NCI-H128 (cell line): Measurements from ENCODE around the gene DIAPH3.

Source experiments
- DNase-seq: peaks from one replicate; lab custom pipeline; 2025; ENCODE audit not compliant: unreplicated experiment; lab: John Stamatoyannopoulos, UW

DIAPH3 gene

GRCh38 chr13:59877933-59878332 lies 285.8 kb downstream of the DIAPH3 start:
- no peak for DNase-seq

- DNase-seq, result no peak
Measured at GRCh38 chr13:59874973-59875372, 288.8 kb downstream of the DIAPH3 start.

DNA sequence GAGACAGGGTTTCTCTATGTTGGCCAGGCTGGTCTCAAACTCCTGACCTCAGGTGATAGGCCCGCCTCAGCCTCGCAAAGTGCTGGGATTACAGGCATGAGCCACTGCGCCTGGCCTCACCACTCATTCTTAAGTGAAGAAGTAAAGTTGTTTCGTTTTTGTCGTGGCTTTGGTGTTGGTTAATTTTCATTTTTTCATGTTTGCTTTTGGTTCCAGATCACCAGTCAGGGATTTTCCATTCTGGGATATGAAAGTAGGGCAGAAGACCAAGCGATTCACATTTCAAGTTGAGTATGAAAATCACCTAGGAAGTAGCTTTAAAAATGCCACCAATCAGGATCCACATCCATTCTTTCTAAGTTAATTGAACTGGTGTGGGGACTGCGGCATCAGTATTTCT lies 289.9 kb downstream of the DIAPH3 start:
- no peak for DNase-seq

DNA sequence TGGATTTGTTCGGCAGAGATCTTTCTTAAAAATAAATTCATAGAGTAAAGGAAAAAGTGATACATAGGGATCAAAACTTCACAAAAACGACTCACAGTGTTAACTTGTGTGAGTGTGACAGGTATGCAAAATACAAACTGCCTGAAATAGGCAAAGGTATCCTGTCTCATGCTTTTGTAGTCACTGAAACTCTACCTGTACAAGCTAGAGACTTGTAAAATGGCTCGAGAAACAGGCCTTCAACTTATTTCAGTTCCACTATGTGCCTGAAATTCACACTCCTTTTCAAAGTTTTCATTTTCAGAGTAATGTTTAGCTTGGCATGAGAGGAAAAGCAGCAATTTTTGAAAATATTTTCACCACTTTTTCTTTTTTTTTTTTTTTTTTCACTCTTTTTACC lies 290.4 kb downstream of the DIAPH3 start:
- no peak for DNase-seq

DNA sequence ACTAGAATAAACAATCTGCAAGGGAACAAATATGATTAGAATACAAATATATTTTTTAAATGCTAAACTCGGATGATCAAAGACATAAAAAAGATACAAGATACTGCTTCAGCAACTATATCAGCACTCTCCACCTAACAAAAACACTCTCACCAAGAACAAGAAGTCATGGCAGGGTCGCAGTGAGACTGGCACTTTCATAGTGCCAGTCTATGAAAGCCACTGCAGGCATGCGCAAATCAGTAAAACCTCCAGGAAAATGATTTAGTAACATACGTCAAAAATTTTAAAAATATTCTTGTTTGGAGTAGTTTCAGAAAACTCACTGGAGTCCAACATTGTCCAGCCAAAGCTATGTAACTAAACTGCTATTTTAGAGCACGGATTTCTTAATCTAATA lies 295.9 kb downstream of the DIAPH3 start:
- no peak for DNase-seq

GRCh38 chr13:59865398-59865797 lies 298.3 kb downstream of the DIAPH3 start:
- no peak for DNase-seq

DNA sequence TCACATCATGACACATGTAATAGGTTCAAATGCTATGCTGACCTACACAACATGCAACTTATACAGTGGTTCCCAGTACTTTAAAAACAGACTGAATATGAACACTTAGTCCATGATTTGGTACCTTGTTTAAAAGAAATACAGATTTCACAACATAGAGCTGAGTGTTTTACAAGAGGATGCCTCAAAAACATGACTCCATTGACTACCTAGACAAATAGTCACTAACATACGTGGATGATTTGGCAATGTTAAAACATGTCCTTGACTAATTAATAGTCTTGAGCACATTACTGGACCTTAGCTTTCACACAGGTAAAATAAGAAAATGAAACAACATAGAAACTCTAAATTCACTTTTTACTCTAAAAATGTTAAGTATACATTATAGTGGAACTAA lies 300.1 kb downstream of the DIAPH3 start:
- DNase-seq, result no peak

DNA sequence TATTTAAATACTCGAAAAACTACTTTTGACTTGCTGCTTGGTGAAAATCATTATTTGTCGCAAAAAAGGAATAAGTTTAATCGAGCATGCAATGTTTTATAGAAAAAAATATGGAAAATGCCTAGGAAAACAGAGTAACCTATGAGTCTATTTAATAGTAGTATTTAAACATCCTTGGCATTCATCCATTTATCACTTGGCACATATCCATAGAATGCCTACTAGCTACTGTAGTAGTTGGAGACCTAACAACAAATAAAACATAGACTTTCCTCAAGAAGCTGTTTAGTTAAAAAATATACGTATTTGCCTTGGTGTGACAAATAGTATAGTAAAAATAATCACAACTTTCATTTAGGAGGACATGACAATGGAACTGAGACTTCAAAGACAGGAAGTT lies 302.1 kb downstream of the DIAPH3 start:
- no peak for DNase-seq

DNA sequence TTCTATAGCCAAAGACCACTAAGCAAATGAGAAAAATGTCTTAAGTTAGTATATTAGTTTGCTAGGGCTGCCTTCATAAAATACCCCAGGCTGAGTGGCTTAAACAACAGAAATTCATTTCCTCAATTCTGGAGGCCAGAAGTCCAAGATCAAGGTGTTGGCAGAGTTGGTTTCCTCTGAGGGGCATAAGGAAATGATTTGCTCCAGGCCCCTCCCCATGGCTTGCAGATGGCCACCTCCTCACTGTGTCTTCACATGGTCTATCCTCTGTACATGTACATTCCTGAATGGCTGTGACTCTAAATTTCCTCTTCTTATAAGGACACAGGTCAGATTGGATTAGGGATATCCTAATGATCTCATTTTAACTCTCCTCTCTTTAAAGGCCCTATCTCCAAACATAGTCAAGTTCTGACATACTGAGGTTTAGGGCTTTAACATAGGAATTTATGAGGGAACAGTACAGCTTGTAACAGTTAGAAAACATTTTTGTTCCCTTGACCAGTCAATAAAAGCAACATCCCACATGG lies 307.4 kb downstream of the DIAPH3 start:
- no peak for DNase-seq

DNA sequence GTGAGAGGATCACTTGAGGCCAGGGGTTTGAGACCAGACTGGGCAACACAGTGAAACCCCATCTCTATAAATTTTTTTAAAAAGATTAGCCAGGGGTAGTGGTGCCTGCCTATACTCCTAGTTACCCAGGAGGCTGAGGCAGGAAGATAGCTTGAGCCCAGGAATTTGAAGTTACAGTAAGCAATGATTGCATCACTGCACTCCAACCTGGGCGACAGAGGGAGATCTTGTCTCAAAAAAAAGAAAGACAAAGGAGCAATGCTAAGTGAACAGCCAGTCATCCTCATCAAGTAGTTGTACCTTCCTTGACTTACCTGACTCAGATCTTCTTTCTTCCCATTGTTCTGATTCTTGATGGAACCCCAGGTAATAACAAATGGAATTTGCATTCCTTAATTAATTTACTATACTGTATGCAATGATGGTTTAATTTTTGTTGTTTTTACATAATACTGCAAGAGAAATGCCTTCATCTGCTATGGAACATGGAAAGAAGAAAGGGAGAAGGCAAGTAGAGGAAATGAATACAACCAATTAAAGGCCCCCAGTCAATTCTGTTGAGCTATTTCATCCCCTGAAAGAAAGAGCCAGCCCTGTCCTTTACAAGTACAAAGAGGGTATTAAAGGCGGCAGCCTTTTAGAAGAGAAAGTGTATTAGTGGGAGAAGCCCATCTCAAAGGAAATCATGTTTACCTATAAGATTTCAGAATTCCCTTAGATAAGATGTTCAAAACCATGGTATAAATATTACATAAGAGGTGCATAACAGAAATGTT lies 316.7 kb downstream of the DIAPH3 start:
- no peak for DNase-seq

- DNase-seq, result no peak
Measured at GRCh38 chr13:59843040-59843439, 320.7 kb downstream of the DIAPH3 start.

DNA sequence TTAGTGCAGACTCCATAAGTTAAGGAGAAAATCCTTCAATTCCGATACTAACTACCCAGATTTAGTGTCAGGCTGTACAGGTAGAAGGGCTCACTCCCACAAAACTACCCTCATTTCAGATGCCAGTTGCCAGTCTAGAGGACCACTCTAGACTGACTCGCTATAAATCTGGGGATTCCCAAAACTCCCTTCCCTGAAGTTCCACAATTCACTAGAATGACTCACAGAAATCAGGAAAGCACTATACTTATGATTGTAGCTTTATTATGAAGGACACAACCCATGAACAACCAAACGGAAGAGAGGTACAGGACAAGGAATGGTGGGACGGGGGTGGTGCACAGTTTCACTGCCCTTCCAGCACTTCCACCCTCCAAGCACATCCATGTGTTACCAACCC lies 321.2 kb downstream of the DIAPH3 start:
- DNase-seq, result no peak

DNA sequence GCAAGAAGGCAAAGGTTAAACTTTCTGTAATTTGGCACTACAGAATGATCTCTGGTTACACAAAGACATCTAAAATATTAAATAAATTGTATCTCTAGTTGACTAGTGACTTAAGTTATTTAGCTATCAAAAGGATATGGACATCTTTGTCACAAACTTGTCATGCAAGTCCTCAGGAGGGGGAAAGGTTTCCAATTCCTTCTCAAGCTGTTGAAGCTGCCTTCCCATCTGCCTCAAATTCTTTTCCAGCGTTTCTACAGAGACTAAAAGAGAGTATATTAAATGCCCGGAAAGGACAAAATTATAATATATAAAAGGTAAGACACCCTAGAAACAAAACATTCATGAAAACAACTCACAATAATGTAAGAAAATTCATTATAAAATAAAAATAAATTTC lies 324.5 kb downstream of the DIAPH3 start:
- DNase-seq, result no peak

DNA sequence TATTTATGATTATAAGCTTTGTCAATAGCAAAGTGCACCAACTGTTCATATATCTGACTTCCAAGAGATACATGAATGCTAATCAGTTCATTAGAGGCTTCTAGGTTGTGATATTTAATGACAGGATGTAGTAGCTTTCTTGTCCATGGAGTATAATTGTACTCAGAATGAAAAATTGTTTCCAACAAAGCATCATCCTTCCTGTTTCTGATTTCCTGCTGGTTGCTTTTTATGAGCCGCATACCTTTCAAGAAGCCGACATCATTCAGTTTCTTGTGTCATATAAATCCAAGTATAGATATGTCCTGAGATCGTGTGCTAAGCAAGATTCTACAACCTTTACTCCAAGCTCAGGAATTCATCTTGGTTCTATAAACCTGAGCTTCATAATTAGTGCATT lies 326.6 kb downstream of the DIAPH3 start:
- no peak for DNase-seq

DNA sequence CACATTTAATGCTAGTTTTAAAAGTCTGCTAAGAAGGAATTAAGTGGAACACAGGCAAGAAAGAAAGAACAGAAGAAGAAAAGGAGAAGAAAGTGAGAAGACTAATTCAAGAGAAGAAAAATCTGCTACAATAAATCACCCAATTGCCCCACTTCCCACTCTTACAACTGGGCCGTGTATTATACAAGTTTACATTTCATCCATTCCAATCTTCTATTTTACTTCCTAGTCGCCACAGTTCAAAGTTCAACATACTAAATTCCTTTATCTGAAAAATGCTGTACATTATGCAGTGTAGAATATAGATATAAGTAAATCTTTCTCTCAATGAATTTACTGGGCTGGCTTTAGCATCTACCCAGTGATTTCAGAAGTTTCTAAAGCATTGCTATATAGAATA lies 328.2 kb downstream of the DIAPH3 start:
- DNase-seq, result no peak

DNA sequence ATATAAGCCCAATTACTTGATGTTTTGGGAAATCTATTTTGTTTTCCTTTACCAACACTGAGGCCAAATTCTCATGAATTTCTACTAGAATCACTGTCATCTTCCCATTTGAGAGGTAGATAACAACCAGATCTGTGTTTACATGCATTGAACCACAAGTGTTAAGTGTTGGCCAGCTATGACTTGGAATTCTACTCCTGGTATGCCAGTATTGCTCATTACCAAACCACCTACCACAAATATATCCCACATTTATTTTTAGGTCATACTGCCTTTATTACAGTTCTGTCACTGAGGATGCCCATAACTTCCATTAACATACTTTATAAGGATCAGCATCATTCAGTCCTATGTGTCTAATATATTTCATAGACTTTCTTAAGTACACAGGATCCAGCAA lies 328.9 kb downstream of the DIAPH3 start:
- DNase-seq, result no peak

GRCh38 chr13:59829690-59830089 lies 334.0 kb downstream of the DIAPH3 start:
- no peak for DNase-seq

DNA sequence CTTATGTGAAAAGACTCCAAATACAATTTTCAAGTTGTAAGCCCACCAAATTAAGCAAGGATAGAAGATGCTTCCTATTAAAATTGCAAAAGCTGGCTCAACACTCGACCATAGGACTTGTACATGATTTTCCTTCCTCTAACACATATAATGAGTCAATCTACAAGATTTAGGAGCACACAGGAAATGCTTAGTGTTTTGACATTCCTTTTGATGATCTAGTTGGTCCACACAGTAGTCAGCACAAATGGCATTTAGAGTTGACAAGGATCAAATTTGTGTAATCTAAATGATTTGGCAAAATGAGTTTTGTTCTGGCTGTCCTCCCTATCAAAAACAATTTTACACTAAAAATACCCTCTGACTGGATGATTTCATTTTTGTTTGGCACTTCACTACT lies 340.2 kb downstream of the DIAPH3 start:
- no peak for DNase-seq

GRCh38 chr13:59809564-59809963 lies 354.2 kb downstream of the DIAPH3 start:
- DNase-seq, result no peak

DNA sequence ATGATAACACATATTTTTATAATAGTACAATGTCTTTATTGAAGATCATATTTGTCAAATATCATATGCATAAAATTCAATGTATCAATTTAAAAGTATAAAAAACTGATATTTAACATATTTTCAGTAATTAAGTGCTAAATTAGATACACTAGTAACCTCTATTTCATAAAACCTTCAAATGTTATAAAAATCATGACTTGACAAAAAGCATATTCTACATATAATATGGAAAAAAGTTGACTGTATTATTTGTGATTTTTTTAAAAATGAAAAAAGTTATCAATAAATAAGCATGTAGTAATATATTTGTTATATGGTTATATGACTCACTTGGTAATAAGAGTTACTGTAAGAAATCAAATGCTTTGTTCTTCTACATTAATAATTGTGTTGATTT lies 356.9 kb downstream of the DIAPH3 start:
- no peak for DNase-seq

DNA sequence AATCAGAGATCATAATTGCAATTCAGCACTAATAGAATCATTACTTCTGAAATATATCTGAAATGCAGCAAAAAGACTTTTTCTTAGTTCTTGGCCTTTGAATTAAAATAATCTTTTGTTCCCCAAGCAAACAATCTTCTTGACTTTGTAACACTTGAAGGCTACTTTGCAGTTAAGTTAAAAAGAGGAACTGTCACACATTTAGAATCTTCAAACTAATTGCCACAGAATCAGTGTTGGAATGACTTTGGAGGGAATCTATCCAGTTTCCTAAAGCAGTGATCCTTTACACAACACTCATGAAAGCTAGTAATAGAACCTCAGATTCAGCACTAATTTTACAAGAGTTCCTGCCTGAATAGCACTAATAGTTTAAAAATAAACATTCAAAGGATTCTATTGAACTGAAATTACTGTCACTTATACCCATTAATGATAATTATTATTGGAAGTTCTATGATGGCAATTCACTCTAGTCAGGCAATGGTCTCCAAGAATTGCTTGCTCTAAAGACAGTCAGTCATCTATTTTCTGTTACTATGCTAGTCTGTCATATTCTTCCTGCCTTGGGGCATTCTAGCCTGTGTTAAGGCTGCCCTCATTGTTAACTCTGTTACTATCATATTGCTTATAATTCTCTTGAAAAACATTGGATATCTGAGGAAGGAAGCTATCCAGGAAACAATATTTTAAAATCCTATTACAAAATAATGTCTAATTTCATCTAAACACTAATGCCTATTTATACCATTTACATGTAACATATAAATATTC lies 362.4 kb downstream of the DIAPH3 start:
- DNase-seq, result no peak

- no peak for DNase-seq
Measured at GRCh38 chr13:59793107-59793506, 370.6 kb downstream of the DIAPH3 start.
